Keratinocyte (primary cell): ENCODE measurements around the gene LRRC47. TPM values are rescaled to one million over a fixed set of nuclear protein-coding genes. Genes with fewer than 3 reads are reported as not detected.

ENCODE experiments used
- DNase-seq: peaks from one replicate; pipeline ENCODE4 v3.0.0-alpha.2; 2011; ENCODE audit warnings: low read depth, missing footprints, low spot score
- FAIRE-seq: peaks from 2 replicates; lab custom pipeline; 2011; peaks lifted over from hg19 to GRCh38; lab: Jason Lieb, UNC
- H2AFZ ChIP-seq: 2 replicates; pipeline ENCODE4 v1.6.0; 2012; ENCODE audit warnings: low read length, control low read depth, inconsistent platforms; ENCODE audit not compliant: control insufficient read depth
- H3K27ac ChIP-seq: 2 replicates; pipeline ENCODE4 v1.5.1; 2011; ENCODE audit warnings: low read length; ENCODE audit not compliant: control insufficient read depth, insufficient read depth
- H3K27me3 ChIP-seq: 3 replicates; pipeline ENCODE4 v1.6.0; 2011; ENCODE audit warnings: low read length; ENCODE audit not compliant: control insufficient read depth, insufficient read depth; ENCODE audit errors: extremely low read depth
- H3K36me3 ChIP-seq, 2 experiments: 2 replicates in 1 of 2; 3 replicates in 1 of 2; pipeline ENCODE4 v1.5.1; 2011; ENCODE audit warnings: low read length in 2 of 2, mild to moderate bottlenecking in 1 of 2; ENCODE audit not compliant: control insufficient read depth in 2 of 2, insufficient read depth in 2 of 2; ENCODE audit errors: extremely low read depth in 1 of 2
- H3K4me1 ChIP-seq: 3 replicates; pipeline ENCODE4 v1.5.1; 2011; ENCODE audit warnings: low read length; ENCODE audit not compliant: control insufficient read depth, insufficient read depth; ENCODE audit errors: extremely low read depth
- H3K4me2 ChIP-seq: 3 replicates; pipeline ENCODE4 v1.6.0; 2011; ENCODE audit warnings: low read depth, low read length; ENCODE audit not compliant: control insufficient read depth, insufficient read depth; ENCODE audit errors: extremely low read depth
- H3K4me3 ChIP-seq, 3 experiments: fragments of 200-600 bp in 1 of 3; sonication (generic) in 1 of 3; 2 replicates in 2 of 3; 3 replicates in 1 of 3; pipeline ENCODE4 v1.5.1; 2011 to 2016; ENCODE audit warnings: low read length in 3 of 3, mild to moderate bottlenecking in 3 of 3, control low read depth in 2 of 3, inconsistent platforms in 1 of 3, low read depth in 1 of 3, mixed read lengths in 1 of 3, mixed run types in 1 of 3, moderate library complexity in 1 of 3; ENCODE audit not compliant: control insufficient read depth in 2 of 3, insufficient read depth in 2 of 3; ENCODE audit errors: extremely low read depth in 1 of 3
- H3K79me2 ChIP-seq: 2 replicates; pipeline ENCODE4 v1.6.0; 2012; ENCODE audit warnings: low read length; ENCODE audit not compliant: control insufficient read depth, insufficient read depth
- H3K9ac ChIP-seq: 3 replicates; pipeline ENCODE4 v1.6.0; 2011; ENCODE audit warnings: low read length; ENCODE audit not compliant: control insufficient read depth, insufficient read depth; ENCODE audit errors: extremely low read depth
- H3K9me1 ChIP-seq: 3 replicates; pipeline ENCODE4 v1.6.0; 2011; ENCODE audit warnings: low read length; ENCODE audit not compliant: control insufficient read depth, insufficient read depth; ENCODE audit errors: extremely low read depth
- H3K9me3 ChIP-seq: 2 replicates; pipeline ENCODE4 v1.5.1; 2012; ENCODE audit warnings: low read depth, low read length; ENCODE audit not compliant: control insufficient read depth
- H4K20me1 ChIP-seq: 3 replicates; pipeline ENCODE4 v1.6.0; 2011; ENCODE audit warnings: low read length; ENCODE audit not compliant: control insufficient read depth, insufficient read depth; ENCODE audit errors: extremely low read depth
- EZH2 ChIP-seq: IDR thresholded peaks from one replicate; pipeline ENCODE4 v1.6.1; 2012; ENCODE audit warnings: inconsistent platforms, mild to moderate bottlenecking, low read length, moderate library complexity
- dilution Hi-C: fragments of 300-500 bp; cut with MboI; formaldehyde crosslinking; loops from one replicate; pipeline ENCODE4 v1.7.0; 2020; ENCODE audit warnings: low sequenced_read_pairs; ENCODE audit not compliant: extremely low pct_ligation_motif_present
- polyA plus RNA-seq, 5 experiments: library from polyadenylated mRNA; depleted of rRNA in 3 of 5; stranded (reverse) in 3 of 5; stranded (forward) in 1 of 5; unstranded in 1 of 5; fragments of >200 nt; gene quantifications; 1 replicate in 1 of 5; 2 replicates in 3 of 5; 3 replicates in 1 of 5; pipeline versions ENCODE4 v1.2.1 to v1.2.3, GENCODE V29; 2011 to 2012; ENCODE audit warnings: missing spikeins in 2 of 5, low read depth in 1 of 5, low replicate concordance in 1 of 5
- TF ChIP-seq, protein P1 (sequence below), 3 experiments: IDR thresholded peaks in 1 of 3; conservative IDR thresholded peaks in 1 of 3; optimal IDR thresholded peaks in 1 of 3; 2 replicates in 2 of 3; 3 replicates in 1 of 3; pipeline versions ENCODE3 to v1.5.1; 2011; ENCODE audit warnings: low read length in 3 of 3, mild to moderate bottlenecking in 3 of 3, moderate library complexity in 2 of 3, control low read depth in 1 of 3, inconsistent platforms in 1 of 3; ENCODE audit not compliant: insufficient read depth in 2 of 3; ENCODE audit errors: extremely low read depth in 1 of 3

LRRC47 gene
- polyA plus RNA-seq, 1 donor (not counting 4 experiments of a cell fraction or from before 2014, with no cell fraction given): 40.1 TPM

GRCh38 chr1:3831689-3832088 is 35.4 kb upstream of the LRRC47 start:
- Histone ChIP-seq H2AFZ (no peak overlapping the region), H3K9me1 (no peaks in the 10 kb centered on the region), H3K9me3 (no peaks in the 10 kb centered on the region), H4K20me1 (no peaks in the 10 kb centered on the region), H3K4me3 (no peak overlapping the region), H3K27ac (no peak overlapping the region), H3K4me2 (no peak overlapping the region), H3K27me3 (no peaks in the 10 kb centered on the region), H3K9ac (no peak overlapping the region), H3K4me1 (no peaks in the 10 kb centered on the region), H3K36me3 (peaks cover 14 to 26% of the 10 kb centered on the region in 2 experiments), H3K79me2 (no peaks in the 10 kb centered on the region)
- TF ChIP-seq, protein P1, sequence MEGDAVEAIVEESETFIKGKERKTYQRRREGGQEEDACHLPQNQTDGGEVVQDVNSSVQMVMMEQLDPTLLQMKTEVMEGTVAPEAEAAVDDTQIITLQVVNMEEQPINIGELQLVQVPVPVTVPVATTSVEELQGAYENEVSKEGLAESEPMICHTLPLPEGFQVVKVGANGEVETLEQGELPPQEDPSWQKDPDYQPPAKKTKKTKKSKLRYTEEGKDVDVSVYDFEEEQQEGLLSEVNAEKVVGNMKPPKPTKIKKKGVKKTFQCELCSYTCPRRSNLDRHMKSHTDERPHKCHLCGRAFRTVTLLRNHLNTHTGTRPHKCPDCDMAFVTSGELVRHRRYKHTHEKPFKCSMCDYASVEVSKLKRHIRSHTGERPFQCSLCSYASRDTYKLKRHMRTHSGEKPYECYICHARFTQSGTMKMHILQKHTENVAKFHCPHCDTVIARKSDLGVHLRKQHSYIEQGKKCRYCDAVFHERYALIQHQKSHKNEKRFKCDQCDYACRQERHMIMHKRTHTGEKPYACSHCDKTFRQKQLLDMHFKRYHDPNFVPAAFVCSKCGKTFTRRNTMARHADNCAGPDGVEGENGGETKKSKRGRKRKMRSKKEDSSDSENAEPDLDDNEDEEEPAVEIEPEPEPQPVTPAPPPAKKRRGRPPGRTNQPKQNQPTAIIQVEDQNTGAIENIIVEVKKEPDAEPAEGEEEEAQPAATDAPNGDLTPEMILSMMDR (optimal IDR thresholded peaks at IDR 0.05 in 1 of 3, IDR thresholded peaks at IDR 0.05 in 1 of 3, conservative IDR thresholded peaks at IDR 0.05 in 1 of 3; ENCODE audit: extremely low read depth in 1 of 3, insufficient read depth in 2 of 3, low read length in 3 of 3): no peak
- no peak for TF ChIP-seq EZH2
- FAIRE-seq: no peak
- no peak for DNase-seq
- dilution Hi-C loops: no loop called here

DNA sequence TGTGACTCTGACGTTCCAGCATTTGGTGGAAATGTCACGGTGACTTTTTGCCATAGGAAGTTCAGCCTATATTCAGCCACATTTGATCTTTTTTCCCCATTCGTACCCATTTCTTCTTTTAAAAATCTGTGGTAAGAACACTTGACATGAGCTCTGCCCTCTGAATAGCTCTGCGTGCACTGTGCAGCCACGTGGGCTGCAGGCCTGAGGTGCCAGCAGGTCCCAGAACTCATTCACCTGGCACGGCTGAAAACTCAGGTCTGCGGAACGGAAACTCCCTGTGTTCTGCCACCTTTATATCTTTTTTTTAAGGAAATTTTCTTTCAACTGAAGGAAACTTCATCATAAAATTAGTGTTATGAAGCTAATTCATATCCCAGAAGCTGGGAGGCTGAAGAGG is 32.1 kb upstream of the LRRC47 start:
- TF ChIP-seq, protein P1 (optimal IDR thresholded peaks at IDR 0.05 in 1 of 3, IDR thresholded peaks at IDR 0.05 in 1 of 3, conservative IDR thresholded peaks at IDR 0.05 in 1 of 3; ENCODE audit: extremely low read depth in 1 of 3, insufficient read depth in 2 of 3, low read length in 3 of 3): no peak
- TF ChIP-seq EZH2: no peak
- Histone ChIP-seq H3K36me3 (peaks cover 19 to 26% of the 10 kb centered on the region in 2 experiments), H3K4me1 (no peaks in the 10 kb centered on the region), H3K27me3 (no peaks in the 10 kb centered on the region), H3K4me3 (no peak overlapping the region), H3K4me2 (no peak overlapping the region), H3K9me1 (no peaks in the 10 kb centered on the region), H3K9ac (no peak overlapping the region), H3K27ac (no peak overlapping the region), H3K79me2 (no peaks in the 10 kb centered on the region), H2AFZ (no peak overlapping the region), H3K9me3 (no peaks in the 10 kb centered on the region), H4K20me1 (no peaks in the 10 kb centered on the region)
- FAIRE-seq: no peak
- no peak for DNase-seq
- dilution Hi-C loops: no loop called here
